ENCODE data around the gene CCL16.

GRCh38 chr17:36004594-36005108 lies 23.4 kb upstream of the CCL16 start:
- TF ChIP-seq CTCF (conservative IDR thresholded peaks at IDR 0.05 in 1 of 2, IDR thresholded peaks at IDR 0.05 in 1 of 2; ENCODE audit: extremely low read depth in 1 of 2, insufficient read depth in 1 of 2, low read depth in 1 of 2, low read length in 2 of 2), result no peak
- TF ChIP-seq EZH2 (IDR thresholded peaks at IDR 0.05; ENCODE audit: borderline replicate concordance, low read length), result no peak
